GM13976 (cell line): ENCODE results near the gene TPM3.
"Not testable (repeated sequence)": the region's sequence is repeated elsewhere in the genome, so short reads cannot be mapped to it uniquely, and the experiment has no call there.

Experiments used
- DNase-seq: peaks from one replicate; pipeline ENCODE4 v3.0.0; 2012; ENCODE audit warnings: low spot score
- in situ Hi-C: fragments of 300-500 bp; cut with MboI; formaldehyde crosslinking; loops from one replicate; pipeline ENCODE4 v1.12.0; 2022; ENCODE audit warnings: low sequenced_read_pairs, mixed read lengths, inconsistent platforms; ENCODE audit not compliant: unreplicated experiment
- TF ChIP-seq, protein P1 (sequence below): IDR thresholded peaks from 2 replicates; pipeline ENCODE4 v1.5.1; 2012; ENCODE audit warnings: borderline replicate concordance, mild to moderate bottlenecking; ENCODE audit not compliant: insufficient read depth; ENCODE audit errors: extremely low read depth, missing control alignments, control extremely low read depth

TPM3 gene

DNA sequence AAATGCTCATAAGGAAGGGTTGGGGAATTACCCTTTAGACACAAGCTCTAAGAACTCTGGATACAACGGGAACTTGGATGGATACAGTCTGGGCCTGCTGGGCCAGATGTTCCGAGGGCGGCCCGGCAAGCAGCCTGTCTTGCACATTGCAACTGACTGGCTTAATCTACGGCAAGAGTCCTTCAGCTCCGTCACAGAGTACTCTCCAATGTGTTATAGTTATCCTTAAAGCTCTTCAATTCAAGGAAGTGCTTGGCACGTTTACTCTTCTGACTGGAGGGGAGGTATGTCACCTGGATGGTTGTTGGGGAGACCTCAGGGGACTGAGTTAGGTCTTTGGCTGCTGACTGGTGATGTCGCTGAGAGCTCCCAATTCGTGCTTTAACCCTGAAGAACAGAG lies 15.4 kb upstream of the TPM3 start:
- in situ Hi-C loops, result no loop called here
- TF ChIP-seq, protein P1, sequence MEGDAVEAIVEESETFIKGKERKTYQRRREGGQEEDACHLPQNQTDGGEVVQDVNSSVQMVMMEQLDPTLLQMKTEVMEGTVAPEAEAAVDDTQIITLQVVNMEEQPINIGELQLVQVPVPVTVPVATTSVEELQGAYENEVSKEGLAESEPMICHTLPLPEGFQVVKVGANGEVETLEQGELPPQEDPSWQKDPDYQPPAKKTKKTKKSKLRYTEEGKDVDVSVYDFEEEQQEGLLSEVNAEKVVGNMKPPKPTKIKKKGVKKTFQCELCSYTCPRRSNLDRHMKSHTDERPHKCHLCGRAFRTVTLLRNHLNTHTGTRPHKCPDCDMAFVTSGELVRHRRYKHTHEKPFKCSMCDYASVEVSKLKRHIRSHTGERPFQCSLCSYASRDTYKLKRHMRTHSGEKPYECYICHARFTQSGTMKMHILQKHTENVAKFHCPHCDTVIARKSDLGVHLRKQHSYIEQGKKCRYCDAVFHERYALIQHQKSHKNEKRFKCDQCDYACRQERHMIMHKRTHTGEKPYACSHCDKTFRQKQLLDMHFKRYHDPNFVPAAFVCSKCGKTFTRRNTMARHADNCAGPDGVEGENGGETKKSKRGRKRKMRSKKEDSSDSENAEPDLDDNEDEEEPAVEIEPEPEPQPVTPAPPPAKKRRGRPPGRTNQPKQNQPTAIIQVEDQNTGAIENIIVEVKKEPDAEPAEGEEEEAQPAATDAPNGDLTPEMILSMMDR, result no peak
- no peak for DNase-seq

DNA sequence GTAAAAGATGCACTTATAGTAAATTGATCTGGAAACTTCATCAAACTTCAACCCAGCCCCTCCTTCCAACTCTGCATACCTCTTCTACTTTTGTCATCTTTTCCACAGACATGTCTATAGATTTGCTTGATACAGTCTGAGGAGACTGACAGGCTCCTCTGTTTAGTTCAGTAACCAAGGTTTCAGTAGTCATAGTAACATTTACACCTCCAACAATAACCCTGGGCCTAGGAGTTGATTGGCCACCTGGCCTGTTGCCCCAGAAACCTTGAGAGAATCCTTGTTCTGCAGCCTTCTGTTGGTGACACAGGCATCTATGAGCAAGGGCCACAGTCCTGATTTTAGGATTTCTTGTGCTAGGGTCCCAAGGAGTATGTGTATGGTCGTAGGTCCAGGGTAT lies 14.3 kb upstream of the TPM3 start, which contains the start of gene CFAP141:
Gene CFAP141, minus strand, starts transcription at position 138 of the 400 bp plus-strand sequence. Its CDS starts 26 bp downstream, at position 112.
- in situ Hi-C loops, result no loop called here
- TF ChIP-seq, protein P1, result no peak
- DNase-seq, result no peak

DNA sequence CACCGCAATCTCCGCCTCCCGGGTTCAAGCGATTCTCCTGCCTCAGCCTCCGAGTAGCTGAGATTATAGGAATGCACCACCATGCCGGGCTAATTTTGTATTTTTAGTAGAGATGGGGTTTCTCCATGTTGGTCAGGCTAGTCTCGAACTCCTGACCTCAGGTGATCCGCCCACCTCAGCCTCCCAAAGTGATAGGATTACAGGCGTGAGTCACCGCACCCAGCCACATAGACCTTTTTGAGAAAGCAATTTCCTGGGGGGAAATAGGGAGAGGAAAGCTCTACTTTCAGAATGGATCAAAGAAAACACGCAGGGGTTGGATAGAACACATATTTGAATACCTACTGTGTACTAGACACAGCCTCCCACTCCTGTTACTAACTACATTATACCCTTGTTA lies 13.9 kb upstream of the TPM3 start:
- in situ Hi-C loops, DNase-seq: not testable (repeated sequence)

DNA sequence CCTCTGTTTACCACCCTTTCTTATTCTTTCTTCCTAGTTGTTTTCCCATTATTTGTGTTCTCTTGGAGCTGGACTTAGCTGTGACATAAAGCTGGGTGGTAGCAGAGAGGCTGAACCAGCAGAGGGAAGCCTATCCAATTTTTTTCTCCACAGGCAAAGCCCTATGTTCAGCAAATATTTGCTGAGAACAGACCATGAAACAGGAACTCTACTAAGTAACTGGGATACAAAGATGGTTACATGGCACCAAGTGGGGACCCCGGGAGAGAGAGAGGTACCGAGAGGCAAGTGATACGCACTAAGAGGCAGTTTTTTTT lies 7.6 kb upstream of the TPM3 start:
- TF ChIP-seq, protein P1, result no peak
- DNase-seq, result no peak
- in situ Hi-C loops, result loop anchor here (10.0 kb wide), 1 partner anchor 135 kb away; no protein-coding TSS in a partner anchor

DNA sequence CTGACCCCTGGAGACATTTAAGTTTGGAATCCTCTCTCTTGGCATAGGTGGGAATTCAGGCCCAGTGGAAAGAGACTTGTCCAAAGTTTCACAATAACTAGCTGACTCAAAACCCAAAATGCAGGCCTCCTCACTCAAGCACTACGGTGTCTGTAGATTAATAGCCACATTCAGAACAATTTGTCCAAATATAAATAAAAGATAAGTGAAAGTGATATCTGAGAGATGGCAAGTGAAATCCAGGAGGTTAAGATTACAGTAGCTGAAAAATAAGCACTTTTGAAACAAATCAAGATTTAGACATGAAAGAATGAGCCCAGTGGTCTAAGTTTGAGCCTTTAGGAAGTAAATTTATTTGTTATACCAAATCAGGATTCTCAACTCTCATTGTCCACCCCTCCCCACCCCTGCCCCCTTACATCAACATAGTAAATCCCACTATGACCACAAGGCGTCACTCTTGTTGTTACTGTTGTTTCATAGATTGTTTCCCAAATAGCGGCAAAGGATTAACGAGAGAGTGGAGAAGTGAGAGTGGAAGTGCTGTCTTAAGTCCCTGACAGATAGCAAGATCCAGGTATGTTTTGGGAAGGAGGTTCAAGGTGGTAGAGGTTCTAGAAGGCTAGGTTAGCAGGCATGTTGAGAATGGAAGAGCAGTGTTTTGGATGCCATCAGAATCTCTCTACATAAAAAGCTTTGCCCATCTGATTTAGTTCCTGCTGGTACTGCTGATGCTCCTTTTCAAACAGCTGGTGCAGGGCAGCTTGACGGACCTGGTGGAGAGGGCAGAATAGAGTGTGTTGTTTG lies 7.1 kb upstream of the TPM3 start:
- TF ChIP-seq, protein P1, result peak; percentile 42
- peak; percentile 56 for DNase-seq

DNA sequence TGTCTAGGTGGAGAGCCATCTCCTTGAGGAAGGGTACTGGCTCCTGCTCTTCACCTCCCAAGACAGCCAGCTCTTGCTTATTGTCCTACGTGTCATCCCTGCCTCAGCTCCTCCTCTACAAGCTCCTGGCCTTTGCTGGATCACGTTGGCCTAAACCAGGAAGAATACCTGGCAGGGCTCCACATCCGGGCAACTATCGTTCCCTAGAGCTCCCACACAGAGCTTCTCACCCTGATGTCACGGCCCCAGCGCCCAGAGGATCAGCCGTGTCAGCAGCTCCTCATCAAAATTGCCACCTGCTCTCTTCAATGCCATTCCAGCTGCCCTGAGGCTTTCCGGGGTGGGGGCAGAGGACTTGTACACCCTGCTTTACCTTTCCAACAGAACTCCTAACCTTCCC lies 1.9 kb upstream of the TPM3 start:
- no peak for DNase-seq
- TF ChIP-seq, protein P1, result no peak
- in situ Hi-C loops, result loop anchor here (10.0 kb wide), 1 partner anchor 141 kb away; no protein-coding TSS in a partner anchor

More for the DNA sequence above, 7.1 kb upstream of the TPM3 start:
- in situ Hi-C loops, result loop anchor here (10.0 kb wide), 1 partner anchor 136 kb away; no protein-coding TSS in a partner anchor

DNA sequence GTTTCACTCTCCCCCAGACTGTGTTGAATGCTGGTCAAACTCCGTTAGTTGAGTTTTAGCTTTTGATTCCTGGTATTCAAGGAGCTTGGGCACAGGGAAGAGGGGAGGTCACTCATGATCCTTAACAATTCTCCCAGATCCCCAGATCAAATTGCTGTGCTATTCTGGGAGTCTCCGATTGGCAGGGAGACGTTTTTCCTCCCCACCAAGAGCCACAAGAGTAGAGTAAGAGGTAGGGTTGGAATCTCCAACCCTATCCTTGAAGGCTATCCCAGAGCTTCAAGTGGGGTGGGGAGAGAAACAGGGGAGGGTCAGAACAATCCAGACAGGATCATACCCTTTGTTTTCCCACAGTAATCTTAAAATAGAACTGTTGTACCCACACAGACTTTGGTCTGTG lies 576 bp upstream of the TPM3 start:
- in situ Hi-C loops, result loop anchor here (10.0 kb wide), 1 partner anchor 142 kb away; no protein-coding TSS in a partner anchor
- TF ChIP-seq, protein P1, result no peak
- DNase-seq, result no peak
